A673 (cell line): ENCODE results near the gene SCUBE2. TPM values are rescaled to one million over a fixed set of nuclear protein-coding genes. Genes with fewer than 3 reads are reported as not detected.

Source experiments
- BruUV-seq: library from RNA; stranded (reverse); fragments of 400-500 nt; replicated peaks from 2 replicates; lab custom pipeline; 2021; lab: Mats Ljungman, UMichigan
- CTCF ChIA-PET: fragments of 300-600 bp; sonication (Branson Sonifier 250); formaldehyde crosslinking; loops from one replicate; lab custom pipeline; 2022; ENCODE audit warnings: antibody characterized with exemption; lab: Charles Lee
- POLR2A ChIA-PET: fragments of 300-600 bp; sonication (Branson Sonifier 250); formaldehyde crosslinking; loops from one replicate; lab custom pipeline; 2022; ENCODE audit warnings: antibody characterized with exemption; ENCODE audit not compliant: low non-redundant PET; lab: Charles Lee
- DNase-seq: peaks from one replicate; pipeline ENCODE4 v3.0.0-alpha.2; 2015; ENCODE audit warnings: low spot score
- H3K27ac ChIP-seq: fragments of 200-600 bp; sonication (generic); 2 replicates; pipeline ENCODE4 v1.5.1; 2016; ENCODE audit warnings: mixed run types, low read depth, mild to moderate bottlenecking, mixed read lengths, antibody characterized with exemption, low read length; ENCODE audit not compliant: poor library complexity, severe bottlenecking
- H3K27me3 ChIP-seq: fragments of 200-600 bp; sonication (generic); replicated peaks from 2 replicates; pipeline ENCODE4 v1.6.1; 2017; ENCODE audit warnings: mixed run types, low read depth, mild to moderate bottlenecking, mixed read lengths, antibody characterized with exemption, low read length; ENCODE audit not compliant: insufficient read depth, poor library complexity
- H3K36me3 ChIP-seq: fragments of 200-600 bp; sonication (generic); 2 replicates; pipeline ENCODE4 v1.6.1; 2016; ENCODE audit warnings: mixed run types, mild to moderate bottlenecking, mixed read lengths, antibody characterized with exemption, low read length; ENCODE audit not compliant: insufficient read depth, poor library complexity, severe bottlenecking
- H3K4me1 ChIP-seq: fragments of 200-600 bp; sonication (generic); 2 replicates; pipeline ENCODE4 v1.6.1; 2017; ENCODE audit warnings: mixed run types, mild to moderate bottlenecking, mixed read lengths, antibody characterized with exemption, low read length; ENCODE audit not compliant: insufficient read depth, poor library complexity, severe bottlenecking
- H3K4me3 ChIP-seq: fragments of 200-600 bp; sonication (generic); 2 replicates; pipeline ENCODE4 v1.5.1; 2016; ENCODE audit warnings: low read depth, mixed run types, mild to moderate bottlenecking, mixed read lengths, low read length; ENCODE audit not compliant: poor library complexity, severe bottlenecking
- H3K9me3 ChIP-seq: fragments of 200-600 bp; sonication (generic); 2 replicates; pipeline ENCODE4 v1.6.1; 2016; ENCODE audit warnings: mixed run types, low read depth, mild to moderate bottlenecking, mixed read lengths, antibody characterized with exemption, low read length; ENCODE audit not compliant: poor library complexity, severe bottlenecking
- CTCF ChIP-seq: fragments of 300-800, 200-600 bp; sonication (generic); conservative IDR thresholded peaks from 2 replicates; pipeline ENCODE4 v1.5.1; 2017; ENCODE audit warnings: low read depth, mild to moderate bottlenecking, antibody characterized with exemption, low read length, moderate library complexity, mixed read lengths
- EZH2 ChIP-seq: fragments of 200-600 bp; sonication (generic); IDR thresholded peaks from 2 replicates; pipeline ENCODE4 v1.6.1; 2017; ENCODE audit warnings: borderline replicate concordance, low read depth, mild to moderate bottlenecking, mixed read lengths, antibody characterized with exemption, low read length; ENCODE audit not compliant: poor library complexity, severe bottlenecking
- intact Hi-C: fragments of 100-400 bp; cut with micrococcal nuclease; formaldehyde crosslinking; loops from one replicate; pipeline ENCODE4 v1.10.0; 2022; ENCODE audit not compliant: unreplicated experiment
- total RNA-seq: library from RNA; stranded (reverse); gene quantifications from 2 replicates; pipeline ENCODE4 v1.2.3, GENCODE V29; 2021

The SCUBE2 gene
- total RNA-seq, 1 experiment from 2014 or later = 1.4 TPM

- TF ChIP-seq EZH2 = no peak
- no peak for TF ChIP-seq CTCF
- POLR2A ChIA-PET = no interaction called here
- DNase-seq = no peak
- H3K27me3 ChIP-seq = no peaks in the 10 kb centered on the region
- H3K27ac ChIP-seq = no peak overlapping the region
- H3K36me3 ChIP-seq = no peaks in the 10 kb centered on the region
- H3K4me3 ChIP-seq = no peak overlapping the region
- no peaks in the 10 kb centered on the region for H3K4me1 ChIP-seq
- CTCF ChIA-PET = no interaction called here
- no peaks in the 10 kb centered on the region for H3K9me3 ChIP-seq
- no TSS peak for BruUV-seq
- intact Hi-C loops = no loop called here
Observed at GRCh38 chr11:9071692-9072091, 19.7 kb downstream of the SCUBE2 start.

DNA sequence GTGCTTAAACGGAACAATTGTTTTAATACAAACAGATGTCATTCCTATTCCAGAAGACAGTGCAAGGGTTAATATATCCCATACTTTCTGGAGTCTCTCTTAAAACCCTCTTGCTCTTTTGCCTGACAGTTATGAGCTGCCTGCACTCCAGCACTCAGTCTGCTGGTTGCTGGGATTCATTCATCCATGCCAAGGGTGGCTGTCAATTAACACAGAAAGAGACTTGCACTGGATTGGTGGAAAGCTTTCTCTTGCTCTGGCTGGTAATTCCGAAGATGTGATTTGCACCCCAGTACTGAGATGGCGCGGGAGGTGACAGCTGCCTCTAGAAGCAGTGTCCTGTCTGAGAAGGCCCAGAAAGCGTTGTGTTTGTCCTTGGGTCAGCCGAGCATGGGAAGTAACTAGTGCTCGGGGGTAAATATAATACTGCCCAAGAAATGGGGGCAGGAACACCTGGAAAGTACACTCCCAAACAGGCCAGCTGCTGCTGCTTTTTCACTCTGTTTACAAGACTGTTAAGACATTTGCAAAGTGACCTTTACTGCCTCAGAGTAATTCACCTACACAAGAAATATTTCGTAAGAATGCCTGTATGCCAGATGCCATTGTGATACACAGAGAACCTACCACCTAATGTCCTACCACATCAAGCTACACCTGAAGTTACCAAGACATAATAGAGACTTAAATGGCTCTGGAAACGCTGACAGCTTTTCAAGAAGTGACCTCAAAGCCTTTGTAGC is 20.5 kb downstream of the SCUBE2 start:
- ChIA-PET POLR2A (no interaction called here), CTCF (no interaction called here)
- Histone ChIP-seq H3K27me3 (no peaks in the 10 kb centered on the region), H3K27ac (no peak overlapping the region), H3K4me1 (no peaks in the 10 kb centered on the region), H3K4me3 (no peak overlapping the region), H3K9me3 (no peaks in the 10 kb centered on the region), H3K36me3 (no peaks in the 10 kb centered on the region)
- intact Hi-C loops = no loop called here
- no peak for TF ChIP-seq CTCF
- no peak for TF ChIP-seq EZH2
- no TSS peak for BruUV-seq
- DNase-seq = no peak

DNA sequence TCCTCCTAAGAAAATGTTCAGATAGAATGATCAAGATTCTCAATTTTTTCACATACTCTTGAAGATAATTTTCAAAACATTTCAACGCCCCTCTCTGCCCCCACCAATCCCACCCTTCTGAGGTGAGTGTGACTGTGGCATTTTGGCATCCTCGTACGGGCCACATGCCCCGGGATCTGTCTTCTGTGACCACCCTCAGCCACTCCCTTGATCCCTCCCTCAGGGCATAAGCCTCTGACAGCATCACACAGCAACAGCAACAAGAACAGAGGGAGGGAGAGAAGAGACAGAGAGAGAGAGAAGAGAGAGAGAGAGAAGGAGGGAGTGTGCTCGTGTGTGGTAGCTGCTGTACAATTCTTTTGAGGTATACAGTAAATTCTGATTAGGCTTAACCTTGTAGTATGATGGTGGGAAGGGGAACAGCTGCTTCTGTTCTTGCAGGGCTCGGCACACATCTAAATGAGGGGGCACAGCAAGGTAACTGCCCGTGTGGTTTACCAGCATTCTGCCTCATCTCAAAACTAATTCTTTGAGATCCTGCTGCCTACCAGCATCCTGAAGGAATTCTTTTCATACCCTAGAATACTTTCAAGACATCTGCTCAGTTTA is 21.4 kb downstream of the SCUBE2 start:
- H3K27ac ChIP-seq = no peak overlapping the region
- BruUV-seq = no TSS peak
- CTCF ChIA-PET = no interaction called here
- H3K4me3 ChIP-seq = no peak overlapping the region
- no peak for TF ChIP-seq CTCF
- no peak for TF ChIP-seq EZH2
- POLR2A ChIA-PET = no interaction called here
- intact Hi-C loops = no loop called here
- H3K27me3 ChIP-seq = no peaks in the 10 kb centered on the region
- H3K9me3 ChIP-seq = no peaks in the 10 kb centered on the region
- no peaks in the 10 kb centered on the region for H3K36me3 ChIP-seq
- DNase-seq = no peak
- no peaks in the 10 kb centered on the region for H3K4me1 ChIP-seq
